GM12878 (cell line): Measurements from ENCODE around the gene CDK15. TPM values are rescaled to one million over a fixed set of nuclear protein-coding genes. Genes with fewer than 3 reads are reported as not detected.

ENCODE experiments used
- CHD2 ChIP-seq: IDR thresholded peaks from 2 replicates; pipeline ENCODE4 v1.6.1; 2011; ENCODE audit warnings: low read depth, low read length, improper control_type of control experiment, borderline replicate concordance
- CTCF ChIP-seq, 3 experiments: IDR thresholded peaks in 2 of 3; conservative IDR thresholded peaks in 1 of 3; 2 replicates each; pipeline ENCODE4 v1.5.1; 2011; ENCODE audit warnings: low read depth in 3 of 3, low read length in 3 of 3, mild to moderate bottlenecking in 3 of 3, control low read depth in 2 of 3, moderate library complexity in 2 of 3, inconsistent platforms in 1 of 3, mixed read lengths in 1 of 3; ENCODE audit not compliant: control insufficient read depth in 2 of 3, insufficient read depth in 1 of 3; ENCODE audit errors: extremely low read depth in 1 of 3
- DPF2 ChIP-seq: fragments of 450-650 bp; IDR thresholded peaks from 2 replicates; pipeline ENCODE4 v1.6.1; 2017; ENCODE audit warnings: mild to moderate bottlenecking
- FOXK2 ChIP-seq: fragments of 450-650 bp; IDR thresholded peaks from 2 replicates; pipeline ENCODE4 v1.6.1; 2017; ENCODE audit warnings: mild to moderate bottlenecking, moderate library complexity
- GABPA ChIP-seq: IDR thresholded peaks from 2 replicates; pipeline ENCODE4 v1.6.1; 2014; ENCODE audit warnings: antibody characterized with exemption, low read depth, mild to moderate bottlenecking, inconsistent platforms
- GATAD2B ChIP-seq: fragments of 450-650 bp; conservative IDR thresholded peaks from 2 replicates; pipeline ENCODE4 v1.6.1; 2017; ENCODE audit warnings: low read depth, mild to moderate bottlenecking, moderate library complexity
- HCFC1 ChIP-seq: fragments of 150-350 bp; IDR thresholded peaks from 2 replicates; pipeline ENCODE4 v1.6.1; 2014; ENCODE audit warnings: low read length
- HDAC6 ChIP-seq: fragments of 200-600 bp; sonication (generic); IDR thresholded peaks from one replicate; pipeline ENCODE4 v1.8.0; 2017; ENCODE audit warnings: antibody characterized with exemption; ENCODE audit not compliant: unreplicated experiment
- HDGF ChIP-seq: fragments of 450-650 bp; IDR thresholded peaks from 2 replicates; pipeline ENCODE4 v1.6.1; 2016; ENCODE audit warnings: antibody characterized with exemption
- MEF2B ChIP-seq: fragments of 450-650 bp; IDR thresholded peaks from 2 replicates; pipeline ENCODE4 v1.6.1; 2018; ENCODE audit warnings: mild to moderate bottlenecking, moderate library complexity; ENCODE audit not compliant: partially characterized antibody, poor library complexity, severe bottlenecking
- MXI1 ChIP-seq: fragments of 150-350 bp; IDR thresholded peaks from 2 replicates; pipeline ENCODE4 v1.6.1; 2011; ENCODE audit warnings: low read depth, mild to moderate bottlenecking, inconsistent platforms, low read length, improper control_type of control experiment
- NKRF ChIP-seq: fragments of 450-650 bp; conservative IDR thresholded peaks from 2 replicates; pipeline ENCODE4 v1.6.1; 2017; ENCODE audit warnings: mild to moderate bottlenecking, moderate library complexity
- NR2C1 ChIP-seq: fragments of 450-650 bp; IDR thresholded peaks from 2 replicates; pipeline ENCODE4 v1.6.1; 2017; ENCODE audit warnings: antibody characterized with exemption, mild to moderate bottlenecking, moderate library complexity
- PKNOX1 ChIP-seq: fragments of 450-650 bp; IDR thresholded peaks from 2 replicates; pipeline ENCODE4 v1.6.1; 2016; ENCODE audit warnings: mild to moderate bottlenecking
- POLR2AphosphoS2 ChIP-seq: IDR thresholded peaks from 2 replicates; pipeline ENCODE4 v1.6.1; 2011; ENCODE audit warnings: low read depth, mild to moderate bottlenecking, low read length, improper control_type of control experiment, moderate library complexity
- RB1 ChIP-seq: fragments of 450-650 bp; formaldehyde crosslinking; IDR thresholded peaks from 2 replicates; pipeline ENCODE4 v1.6.1; 2017; ENCODE audit warnings: mild to moderate bottlenecking, borderline replicate concordance
- SREBF1 ChIP-seq: IDR thresholded peaks from 2 replicates; pipeline ENCODE4 v1.6.1; 2012; ENCODE audit warnings: mild to moderate bottlenecking, low read length
- SUPT20H ChIP-seq: IDR thresholded peaks from 2 replicates; pipeline ENCODE4 v1.6.1; 2011; ENCODE audit warnings: low read depth, mild to moderate bottlenecking, low read length, moderate library complexity, borderline replicate concordance; ENCODE audit not compliant: control insufficient read depth
- TARDBP ChIP-seq: IDR thresholded peaks from 2 replicates; pipeline ENCODE4 v1.6.1; 2016; ENCODE audit warnings: borderline replicate concordance
- ZBTB11 ChIP-seq: fragments of 450-650 bp; formaldehyde crosslinking; IDR thresholded peaks from 2 replicates; pipeline ENCODE4 v1.5.0; 2022; ENCODE audit warnings: mild to moderate bottlenecking, missing genetic modification characterization
- ZNF217 ChIP-seq: fragments of 450-650 bp; IDR thresholded peaks from 2 replicates; pipeline ENCODE4 v1.6.1; 2017; ENCODE audit warnings: antibody characterized with exemption, mild to moderate bottlenecking
- ZNF274 ChIP-seq: IDR thresholded peaks from one replicate; pipeline ENCODE4 v1.8.0; 2011; ENCODE audit not compliant: insufficient read length, insufficient read depth
- polyA plus RNA-seq, 11 experiments: library from polyadenylated mRNA; depleted of rRNA in 4 of 11; unstranded in 6 of 11; stranded (reverse) in 5 of 11; fragments of >200 nt; fragmentation: Nextera tagmentation in 4 of 11; fragmentation: Illumina TruSeq in 1 of 11; extraction: Ambion mirVana in 4 of 11; extraction: Trizol in 1 of 11; gene quantifications; 1 replicate in 1 of 11; 2 replicates in 10 of 11; pipeline versions ENCODE4 v1.2.1 to v1.2.3, GENCODE V29; 2011 to 2016; ENCODE audit warnings: inconsistent platforms in 2 of 11, missing spikeins in 2 of 11, low read depth in 1 of 11
- total RNA-seq, 4 experiments: library from RNA; depleted of rRNA in 3 of 4; stranded (reverse); fragments of >200 nt in 3 of 4; fragmentation: Illumina TruSeq in 1 of 4; extraction: Trizol in 1 of 4; gene quantifications; 2 replicates each; pipeline versions ENCODE4 v1.2.1 to v1.2.3, GENCODE V29; 2013 to 2021

The CDK15 gene
- total and polyA plus RNA-seq, 10 of the 15 experiments (the other 5 are each of a cell fraction or from before 2014, with no cell fraction given) = 0.01 to 0.04 TPM; not detected in 8

GRCh38 chr2:201780674-201781493 is 25.5 kb upstream of the CDK15 start, which contains the start of gene ALS2 (continued):
- TF ChIP-seq ZNF217 = no peak
- no peak for TF ChIP-seq TARDBP
- 0 out of 2 replicates have a peak, but pooled peaks have one; percentile 9 for TF ChIP-seq FOXK2
- no peak for TF ChIP-seq HDAC6
- no peak for TF ChIP-seq GABPA
- TF ChIP-seq NR2C1 = no peak
- TF ChIP-seq GATAD2B = no peak
- 0 out of 2 replicates have a peak, but pooled peaks have one; percentile 51 for TF ChIP-seq POLR2AphosphoS2
- no peak for TF ChIP-seq SREBF1
- TF ChIP-seq SUPT20H = no peak
- no peak for TF ChIP-seq CTCF (IDR thresholded peaks at IDR 0.05 in 2 of 3, conservative IDR thresholded peaks at IDR 0.05 in 1 of 3; ENCODE audit: control insufficient read depth in 2 of 3, extremely low read depth in 1 of 3, insufficient read depth in 1 of 3, low read depth in 3 of 3, low read length in 3 of 3)
- no peak for TF ChIP-seq PKNOX1
- no peak; the same call in 1 of the 2 replicates for TF ChIP-seq DPF2
- TF ChIP-seq MEF2B = no peak
- TF ChIP-seq HDGF = peak; percentile 59; the same call in 1 of the 2 replicates
- TF ChIP-seq RB1 = no peak
- no peak for TF ChIP-seq ZNF274
- peak; percentile 51 for TF ChIP-seq HCFC1
- TF ChIP-seq CHD2 = 0 out of 2 replicates have a peak, but pooled peaks have one; percentile 27
- no peak for TF ChIP-seq ZBTB11 (CRISPR knock-in tag)
- TF ChIP-seq MXI1 = peak; percentile 89
- peak; percentile 66; the same call in 1 of the 2 replicates for TF ChIP-seq NKRF
